ENCODE data around the gene DAZAP2.
"Not testable (repeated sequence)": the region's sequence is repeated elsewhere in the genome, so short reads cannot be mapped to it uniquely, and the experiment has no call there.

The DAZAP2 gene

DNA sequence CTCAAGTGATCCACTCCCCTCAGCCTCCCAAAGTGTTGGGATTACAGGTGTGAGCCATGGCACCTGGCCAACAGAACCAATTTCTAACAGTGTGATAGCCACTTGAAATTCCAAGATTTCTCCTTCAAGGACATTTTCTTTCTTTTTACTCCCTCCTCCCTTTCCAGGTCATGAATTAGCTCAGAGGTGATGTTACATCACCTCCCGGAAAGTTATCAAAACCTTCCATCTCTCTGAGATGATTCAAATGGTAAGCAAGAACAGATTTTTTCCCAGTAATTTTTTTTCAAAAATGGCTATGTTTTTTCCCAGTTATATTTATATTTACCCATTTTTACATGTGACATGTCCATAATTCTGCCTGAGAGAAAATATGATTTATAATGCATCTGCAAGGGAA lies 47.2 kb downstream of the DAZAP2 start:
- Histone ChIP-seq H2AFZ (ENCODE audit: low read length) (no peak overlapping the region), H3K27ac (replicated peaks; ENCODE audit: low read length) (no peak overlapping the region), H3K9me3 (replicated peaks in 1 of 2; ENCODE audit: control insufficient read depth in 2 of 2, insufficient read depth in 1 of 2, low read depth in 1 of 2, low read length in 2 of 2) (no peaks in the 10 kb centered on the region), H3K23ac (ENCODE audit: low read depth, low read length, poor library complexity) (no peak overlapping the region), H2BK5ac (ENCODE audit: low read length) (no peak overlapping the region), H3K4ac (ENCODE audit: low read length) (no peak overlapping the region), H3K18ac (ENCODE audit: low read length) (no peak overlapping the region), H3K14ac (ENCODE audit: low read length) (no peak overlapping the region), H3K4me3 (ENCODE audit: low read length in 2 of 2) (no peak overlapping the region), H3K4me2 (ENCODE audit: insufficient read depth, low read length, poor library complexity, severe bottlenecking) (no peak overlapping the region), H4K91ac (ENCODE audit: low read depth, low read length, poor library complexity) (no peak overlapping the region), H3K36me3 (replicated peaks in 1 of 2; ENCODE audit: control insufficient read depth in 2 of 2, insufficient read depth in 2 of 2, low read length in 2 of 2) (no peaks in the 10 kb centered on the region), H3K27me3 (ENCODE audit: control insufficient read depth in 3 of 3, insufficient read depth in 3 of 3, low read depth in 1 of 3, low read length in 3 of 3) (peaks cover 0 to 3% (median 0%) of the 10 kb centered on the region in 3 experiments), H2AK5ac (ENCODE audit: low read depth, low read length) (no peak overlapping the region), H3K9ac (ENCODE audit: low read depth, low read length, poor library complexity) (no peak overlapping the region), H2BK15ac (ENCODE audit: low read length) (no peak overlapping the region), H4K8ac (ENCODE audit: low read depth, low read length) (no peak overlapping the region), H2BK12ac (ENCODE audit: low read length) (no peak overlapping the region), H3K79me1 (ENCODE audit: low read depth, low read length) (no peaks in the 10 kb centered on the region), H3K4me1 (ENCODE audit: control insufficient read depth in 2 of 2, insufficient read depth in 1 of 2, low read depth in 1 of 2, low read length in 2 of 2) (no peaks in the 10 kb centered on the region), H2BK120ac (ENCODE audit: low read depth, low read length) (no peak overlapping the region)
- WGBS, 2 donors (ENCODE audit: extremely low coverage in 2 of 2, insufficient read length in 2 of 2, insufficient replicate concordance in 1 of 2), result no CpG with 5 or more reads among the region's 1 CpG
- no peak for DNase-seq (ENCODE audit: low spot score)

DNA sequence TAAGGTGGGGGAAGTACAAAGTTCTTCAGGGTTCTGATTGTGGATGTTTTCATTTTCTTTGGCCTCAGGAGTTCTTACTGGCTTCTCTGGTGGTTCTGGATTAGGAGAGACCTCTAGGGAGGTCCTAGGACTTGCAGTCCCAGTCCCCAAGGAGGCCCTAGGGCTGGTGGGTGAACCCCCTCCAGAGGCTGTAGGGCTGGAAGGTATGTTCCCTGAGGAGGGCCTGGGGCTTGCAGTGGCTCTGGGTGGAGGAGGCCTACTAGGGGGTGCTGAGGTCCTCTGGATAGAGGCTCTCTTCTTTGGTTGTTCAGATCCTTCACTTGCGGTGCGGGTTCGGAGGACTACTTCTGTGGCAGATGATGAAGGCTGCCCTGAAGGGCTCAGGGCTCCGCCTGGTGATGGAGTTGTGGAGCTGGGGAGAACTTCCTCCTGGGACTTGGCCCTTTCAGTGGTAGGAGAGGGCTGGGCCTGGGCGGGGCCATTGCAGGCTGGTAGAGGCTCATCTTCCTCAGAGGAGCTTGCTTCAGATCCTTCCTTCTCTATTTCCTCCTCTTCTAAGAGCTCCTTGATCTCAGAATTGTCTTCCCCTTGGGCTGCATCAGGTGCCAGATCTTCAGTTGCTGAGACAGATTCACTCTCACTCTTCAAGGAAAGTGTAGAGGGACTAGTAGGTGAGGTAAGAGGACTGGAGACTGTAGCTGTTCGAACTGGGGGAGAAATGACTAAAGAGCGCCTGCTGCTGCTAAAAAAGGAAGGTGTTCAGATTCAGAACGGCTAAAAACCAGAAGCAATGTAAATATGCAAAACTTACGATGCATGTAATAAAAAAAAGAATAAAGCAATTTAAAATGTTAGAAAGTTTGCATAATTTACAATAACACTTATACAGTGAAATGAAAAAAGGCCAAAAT lies 53.2 kb downstream of the DAZAP2 start:
- not testable (repeated sequence) for H2AK5ac ChIP-seq (ENCODE audit: low read depth, low read length); H3K4me1 ChIP-seq (ENCODE audit: control insufficient read depth in 2 of 2, insufficient read depth in 1 of 2, low read depth in 1 of 2, low read length in 2 of 2); H3K27me3 ChIP-seq (ENCODE audit: control insufficient read depth in 3 of 3, insufficient read depth in 3 of 3, low read depth in 1 of 3, low read length in 3 of 3); H4K8ac ChIP-seq (ENCODE audit: low read depth, low read length); H2BK12ac ChIP-seq (ENCODE audit: low read length); H3K4me2 ChIP-seq (ENCODE audit: insufficient read depth, low read length, poor library complexity, severe bottlenecking); H3K79me1 ChIP-seq (ENCODE audit: low read depth, low read length); H3K9me3 ChIP-seq (replicated peaks in 1 of 2; ENCODE audit: control insufficient read depth in 2 of 2, insufficient read depth in 1 of 2, low read depth in 1 of 2, low read length in 2 of 2); H2AFZ ChIP-seq (ENCODE audit: low read length); H3K36me3 ChIP-seq (replicated peaks in 1 of 2; ENCODE audit: control insufficient read depth in 2 of 2, insufficient read depth in 2 of 2, low read length in 2 of 2); H4K91ac ChIP-seq (ENCODE audit: low read depth, low read length, poor library complexity); H3K23ac ChIP-seq (ENCODE audit: low read depth, low read length, poor library complexity); H3K9ac ChIP-seq (ENCODE audit: low read depth, low read length, poor library complexity); H2BK120ac ChIP-seq (ENCODE audit: low read depth, low read length); H2BK5ac ChIP-seq (ENCODE audit: low read length); H3K4me3 ChIP-seq (ENCODE audit: low read length in 2 of 2); H3K4ac ChIP-seq (ENCODE audit: low read length); H3K18ac ChIP-seq (ENCODE audit: low read length); DNase-seq (ENCODE audit: low spot score); H2BK15ac ChIP-seq (ENCODE audit: low read length); H3K27ac ChIP-seq (replicated peaks; ENCODE audit: low read length); H3K14ac ChIP-seq (ENCODE audit: low read length)
- WGBS, 2 donors (ENCODE audit: extremely low coverage in 2 of 2, insufficient read length in 2 of 2, insufficient replicate concordance in 1 of 2), result no CpG with 5 or more reads among the region's 9 CpGs

Data from neuronal stem cell (in vitro differentiated cells).